HepG2 (cell line): ENCODE results near the gene BSX.

Experiments used
- FOXA1 ChIP-seq, 2 experiments: fragments of 450-650 bp in 1 of 2; sonication (generic) in 1 of 2; formaldehyde crosslinking in 1 of 2; IDR thresholded peaks; 2 replicates each; pipeline versions ENCODE4 v1.4.0 to v1.6.1; 2016 to 2020; ENCODE audit warnings: missing genetic modification reagents in 1 of 2
- HDAC2 ChIP-seq: sonication (generic); formaldehyde crosslinking; IDR thresholded peaks from 2 replicates; pipeline ENCODE4 v1.4.0; 2020; ENCODE audit warnings: missing genetic modification reagents
- NFIC ChIP-seq: IDR thresholded peaks from 2 replicates; pipeline ENCODE4 v1.6.1; 2012; ENCODE audit warnings: mild to moderate bottlenecking, low read length, inconsistent platforms
- REL ChIP-seq: sonication (generic); formaldehyde crosslinking; conservative IDR thresholded peaks from 2 replicates; pipeline ENCODE4 v1.8.0; 2022; ENCODE audit warnings: mild to moderate bottlenecking, missing genetic modification reagents, moderate library complexity
- SETDB1 ChIP-seq: sonication (generic); formaldehyde crosslinking; IDR thresholded peaks from 2 replicates; pipeline ENCODE4 v1.5.1; 2020; ENCODE audit warnings: missing genetic modification reagents, mild to moderate bottlenecking, borderline replicate concordance
- TCF7L2 ChIP-seq: IDR thresholded peaks from 2 replicates; pipeline ENCODE4 v1.6.1; 2011; ENCODE audit warnings: mild to moderate bottlenecking, low read depth, low read length, moderate library complexity

GRCh38 chr11:122976734-122977469 is 4.7 kb downstream of the BSX start:
- TF ChIP-seq HDAC2 (CRISPR knock-in tag) (no peak), REL (CRISPR knock-in tag) (no peak), FOXA1 (IDR thresholded peaks at IDR 0.05) (no peak), FOXA1 (CRISPR knock-in tag; IDR thresholded peaks at IDR 0.05) (no peak), TCF7L2 (no peak), SETDB1 (no peak), NFIC (no peak)
